GM19452 (cell line): ENCODE measurements around the gene LEFTY1.
"Not testable (repeated sequence)": the region's sequence is repeated elsewhere in the genome, so short reads cannot be mapped to it uniquely, and the experiment has no call there.

Experiments
- ATAC-seq: cut with Tn5 transposase; IDR thresholded peaks from one replicate; pipeline ENCODE4 v1.9.1; 2021; ENCODE audit not compliant: unreplicated experiment

LEFTY1 gene, protein sequence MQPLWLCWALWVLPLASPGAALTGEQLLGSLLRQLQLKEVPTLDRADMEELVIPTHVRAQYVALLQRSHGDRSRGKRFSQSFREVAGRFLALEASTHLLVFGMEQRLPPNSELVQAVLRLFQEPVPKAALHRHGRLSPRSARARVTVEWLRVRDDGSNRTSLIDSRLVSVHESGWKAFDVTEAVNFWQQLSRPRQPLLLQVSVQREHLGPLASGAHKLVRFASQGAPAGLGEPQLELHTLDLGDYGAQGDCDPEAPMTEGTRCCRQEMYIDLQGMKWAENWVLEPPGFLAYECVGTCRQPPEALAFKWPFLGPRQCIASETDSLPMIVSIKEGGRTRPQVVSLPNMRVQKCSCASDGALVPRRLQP

DNA sequence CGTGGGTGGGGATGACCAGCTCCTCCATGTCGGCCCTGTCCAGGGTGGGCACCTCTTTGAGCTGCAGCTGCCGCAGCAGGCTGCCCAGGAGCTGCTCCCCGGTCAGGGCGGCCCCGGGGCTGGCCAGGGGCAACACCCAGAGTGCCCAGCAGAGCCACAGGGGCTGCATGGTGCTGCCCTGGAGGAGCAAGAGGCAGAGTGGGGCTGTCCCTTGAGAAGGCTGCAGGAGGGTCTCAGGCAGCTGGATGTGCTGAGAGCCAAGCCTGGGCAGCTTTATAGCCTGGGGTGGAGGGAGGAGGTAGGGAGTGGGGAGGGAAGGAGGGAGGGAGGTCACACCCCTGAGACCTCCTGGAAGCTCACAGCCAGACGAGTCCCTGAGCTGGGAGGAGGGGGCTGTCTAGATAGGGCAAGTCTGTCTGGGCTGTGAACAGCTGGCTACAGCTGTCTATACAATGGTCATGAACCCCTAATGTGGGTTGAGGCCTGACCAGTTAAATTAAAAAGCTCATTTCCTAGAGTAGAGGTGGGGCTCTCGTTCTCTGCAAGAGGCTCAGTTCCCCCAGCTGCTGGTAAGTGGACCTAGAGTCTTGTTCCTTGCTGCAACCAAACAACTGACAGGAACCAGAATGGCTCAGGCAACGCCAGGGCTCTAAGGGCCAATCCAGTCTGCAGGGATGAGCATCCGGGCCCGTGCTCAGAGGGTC is at the start of gene LEFTY1:
LEFTY1 (minus strand) TSS at position 249 of the 704 bp plus-strand sequence; CDS start at position 169, 80 bp downstream.
- ATAC-seq, result no peak

DNA sequence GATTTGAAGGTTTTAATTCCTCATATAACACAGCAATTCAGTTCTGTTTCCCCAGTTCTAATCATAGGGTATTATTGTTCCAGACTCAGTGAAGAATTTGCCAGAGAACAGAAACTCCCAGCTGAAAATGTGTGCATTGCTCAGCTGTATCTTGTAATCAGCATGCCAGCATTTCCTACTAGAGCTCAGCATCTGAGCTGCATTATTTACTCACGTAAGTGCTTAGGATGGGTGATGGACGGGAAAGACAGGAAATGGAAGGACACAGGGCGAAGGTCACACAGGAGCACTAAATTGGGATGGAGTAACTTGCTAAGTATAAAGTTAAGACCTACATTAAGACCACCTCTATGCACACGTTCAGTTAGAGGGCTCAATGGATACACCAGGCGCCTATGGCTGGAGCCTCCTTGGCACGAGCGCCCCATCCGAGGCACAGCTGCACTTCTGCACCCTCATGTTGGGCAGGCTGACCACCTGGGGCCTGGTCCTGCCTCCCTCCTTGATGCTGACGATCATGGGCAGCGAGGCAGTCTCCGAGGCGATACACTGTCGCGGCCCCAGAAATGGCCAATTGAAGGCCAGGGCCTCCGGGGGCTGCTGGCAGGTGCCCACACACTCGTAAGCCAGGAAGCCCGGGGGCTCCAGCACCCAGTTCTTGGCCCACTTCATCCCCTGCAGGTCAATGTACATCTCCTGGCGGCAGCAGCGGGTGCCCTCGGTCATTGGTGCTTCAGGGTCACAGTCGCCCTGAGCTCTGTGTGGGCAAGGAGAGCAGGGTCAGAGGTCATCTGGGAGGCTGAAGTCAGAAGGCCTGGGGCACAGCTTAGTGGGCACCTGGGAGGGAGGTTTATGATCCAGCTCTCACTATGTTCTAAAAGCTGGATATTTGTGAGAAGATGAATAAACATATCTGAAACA is 48.4 kb upstream of the LEFTY1 start:
- ATAC-seq, result no peak

DNA sequence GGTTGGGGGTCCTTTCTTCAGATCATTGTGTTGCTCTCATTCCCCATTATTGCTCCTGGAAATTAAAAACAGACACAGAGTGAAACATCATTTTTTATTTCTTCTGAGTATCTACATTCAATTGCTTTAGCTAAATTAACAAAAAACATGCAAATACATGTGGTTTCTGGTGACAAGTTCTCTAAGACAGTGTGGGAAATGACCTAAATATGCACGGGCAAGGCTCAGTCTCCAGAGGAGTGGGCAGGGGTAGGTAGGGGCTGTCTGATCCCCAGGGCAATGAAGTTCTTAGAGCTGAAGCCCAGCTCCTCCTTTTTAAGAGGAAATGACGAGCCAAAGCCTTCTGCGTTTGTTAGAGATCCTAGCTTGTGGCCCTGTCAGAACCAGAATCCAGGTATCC is 47.6 kb upstream of the LEFTY1 start:
- ATAC-seq, result no peak

DNA sequence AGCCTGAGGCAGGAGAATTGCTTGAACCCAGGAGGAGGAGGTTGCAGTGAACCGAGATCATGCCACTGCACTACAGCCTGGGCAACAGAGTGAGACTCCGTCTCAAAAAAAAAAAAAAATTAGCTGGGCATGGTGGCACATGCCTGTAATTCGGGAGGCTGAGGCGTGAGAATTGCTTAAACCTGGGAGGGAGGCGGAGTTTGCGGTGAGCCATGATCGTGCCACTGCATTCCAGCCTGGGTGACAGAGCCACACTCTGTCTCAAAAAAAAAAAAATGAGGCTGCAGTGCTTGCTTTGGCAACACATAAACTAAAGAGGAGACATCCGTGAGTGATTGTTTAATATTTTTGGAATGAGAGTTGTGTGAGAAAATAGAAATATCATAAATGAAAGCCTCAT is 47.1 kb upstream of the LEFTY1 start:
- not testable (repeated sequence) for ATAC-seq

DNA sequence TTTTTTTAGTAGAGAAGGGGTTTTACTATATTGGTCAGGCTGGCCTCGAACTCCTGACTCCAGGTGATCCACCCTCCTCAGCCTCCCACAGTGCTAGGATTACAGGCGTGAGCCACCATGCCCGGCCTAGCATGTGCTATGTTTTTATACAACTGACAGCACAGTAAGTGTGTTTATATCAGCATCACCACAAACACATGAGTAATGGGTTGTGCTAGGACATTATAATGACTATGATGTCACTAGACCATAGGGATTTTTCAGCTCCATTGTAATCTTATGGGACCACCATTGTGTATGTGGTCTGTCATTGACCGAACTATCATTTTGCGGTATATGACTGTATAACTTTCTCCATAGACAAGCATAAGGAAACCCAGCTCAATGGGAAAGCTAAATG is 45.8 kb upstream of the LEFTY1 start:
- no peak for ATAC-seq

DNA sequence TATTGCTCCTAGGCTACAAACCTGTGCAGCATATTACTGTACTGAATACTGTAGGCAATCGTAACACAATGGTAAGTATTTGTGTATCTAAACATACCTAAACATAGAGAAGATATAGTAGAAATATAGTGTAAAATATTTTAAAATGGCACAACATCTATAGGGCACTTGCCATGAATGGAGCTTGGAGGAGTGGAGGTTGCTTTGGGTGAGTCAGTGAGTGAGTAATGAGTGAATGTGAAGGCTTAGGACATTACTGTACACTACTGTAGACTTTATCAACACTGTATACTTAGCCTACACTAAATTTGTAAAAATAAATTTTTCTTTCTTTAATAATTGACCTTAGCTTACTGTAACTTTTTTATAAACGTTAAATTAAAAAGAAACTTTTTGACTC is 44.1 kb upstream of the LEFTY1 start:
- ATAC-seq, result no peak

DNA sequence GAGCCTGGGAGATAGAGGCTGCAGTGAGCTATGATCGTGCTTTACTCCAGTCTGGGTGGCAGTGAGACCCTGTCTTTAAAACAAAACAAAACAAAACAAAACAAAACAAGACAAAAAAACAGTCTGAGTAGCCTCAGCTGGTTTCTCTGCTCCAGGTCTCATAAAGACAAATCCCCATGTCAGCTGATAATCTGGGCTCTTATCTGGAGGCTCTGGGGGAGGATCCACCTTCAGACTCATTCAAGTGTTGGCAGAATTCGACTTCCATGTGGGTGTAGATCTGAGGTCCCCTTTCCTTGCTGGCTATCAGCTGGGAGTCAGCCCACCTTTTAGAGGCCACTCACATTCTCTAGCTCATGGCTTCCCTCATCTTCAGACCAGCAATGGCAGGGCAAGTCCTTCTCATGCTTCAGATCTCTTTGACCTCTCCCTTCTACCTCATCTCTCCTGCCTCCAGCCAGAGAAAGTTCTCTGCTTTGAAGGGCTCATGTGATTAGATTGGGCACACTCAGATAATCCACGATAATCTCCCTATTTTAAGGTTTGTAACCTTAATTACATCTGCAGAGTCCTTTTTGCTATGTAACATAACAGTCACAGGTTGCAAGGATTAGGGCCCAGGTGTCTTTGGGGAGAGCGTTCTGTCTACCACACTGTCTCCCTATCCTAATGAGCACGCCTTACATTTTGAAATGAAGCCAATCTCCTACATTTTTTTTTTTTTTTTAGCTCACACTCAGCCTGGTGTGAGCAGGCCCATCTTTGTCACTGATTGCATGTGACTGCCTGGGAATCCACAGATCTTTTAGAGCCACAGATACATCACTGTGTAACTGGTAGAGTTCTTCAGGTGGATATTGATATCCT is 42.6 kb upstream of the LEFTY1 start:
- ATAC-seq, result no peak

DNA sequence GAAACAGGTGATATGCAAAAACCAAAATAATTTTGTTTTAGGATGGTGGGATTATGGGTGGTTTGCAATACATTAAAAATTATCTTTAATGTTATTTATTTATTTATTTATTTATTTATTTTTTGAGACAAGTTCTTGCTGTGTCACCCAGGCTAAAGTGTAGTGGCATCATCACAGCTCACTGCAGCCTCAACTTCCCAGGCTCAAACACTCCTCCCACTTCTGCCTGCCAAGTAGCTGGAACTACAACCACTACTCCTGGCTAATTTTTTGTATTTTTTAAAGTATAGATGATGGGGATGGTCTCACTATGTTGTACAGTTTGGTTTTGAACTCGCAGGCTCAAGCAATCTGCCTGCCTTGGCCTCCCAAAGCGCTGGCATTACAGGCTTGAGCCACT is 41.6 kb upstream of the LEFTY1 start:
- no peak for ATAC-seq

DNA sequence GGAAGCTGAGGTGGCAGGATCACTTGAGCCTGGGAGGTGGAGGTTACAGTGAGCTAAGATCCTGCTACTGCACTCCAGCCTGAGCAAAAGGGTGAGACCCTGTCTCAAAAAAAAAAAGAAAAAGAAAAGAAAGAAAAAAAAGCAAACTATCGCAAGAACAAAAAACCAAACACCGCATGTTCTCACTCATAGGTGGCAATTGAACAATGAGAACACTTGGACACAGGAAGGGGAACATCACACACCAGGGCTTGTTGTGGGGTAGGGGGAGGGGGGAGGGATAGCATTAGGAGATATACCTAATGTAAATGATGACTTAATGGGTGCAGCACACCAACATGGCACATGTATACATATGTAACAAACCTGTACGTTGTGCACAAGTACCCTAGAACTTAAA is 40.5 kb upstream of the LEFTY1 start:
- not testable (repeated sequence) for ATAC-seq

DNA sequence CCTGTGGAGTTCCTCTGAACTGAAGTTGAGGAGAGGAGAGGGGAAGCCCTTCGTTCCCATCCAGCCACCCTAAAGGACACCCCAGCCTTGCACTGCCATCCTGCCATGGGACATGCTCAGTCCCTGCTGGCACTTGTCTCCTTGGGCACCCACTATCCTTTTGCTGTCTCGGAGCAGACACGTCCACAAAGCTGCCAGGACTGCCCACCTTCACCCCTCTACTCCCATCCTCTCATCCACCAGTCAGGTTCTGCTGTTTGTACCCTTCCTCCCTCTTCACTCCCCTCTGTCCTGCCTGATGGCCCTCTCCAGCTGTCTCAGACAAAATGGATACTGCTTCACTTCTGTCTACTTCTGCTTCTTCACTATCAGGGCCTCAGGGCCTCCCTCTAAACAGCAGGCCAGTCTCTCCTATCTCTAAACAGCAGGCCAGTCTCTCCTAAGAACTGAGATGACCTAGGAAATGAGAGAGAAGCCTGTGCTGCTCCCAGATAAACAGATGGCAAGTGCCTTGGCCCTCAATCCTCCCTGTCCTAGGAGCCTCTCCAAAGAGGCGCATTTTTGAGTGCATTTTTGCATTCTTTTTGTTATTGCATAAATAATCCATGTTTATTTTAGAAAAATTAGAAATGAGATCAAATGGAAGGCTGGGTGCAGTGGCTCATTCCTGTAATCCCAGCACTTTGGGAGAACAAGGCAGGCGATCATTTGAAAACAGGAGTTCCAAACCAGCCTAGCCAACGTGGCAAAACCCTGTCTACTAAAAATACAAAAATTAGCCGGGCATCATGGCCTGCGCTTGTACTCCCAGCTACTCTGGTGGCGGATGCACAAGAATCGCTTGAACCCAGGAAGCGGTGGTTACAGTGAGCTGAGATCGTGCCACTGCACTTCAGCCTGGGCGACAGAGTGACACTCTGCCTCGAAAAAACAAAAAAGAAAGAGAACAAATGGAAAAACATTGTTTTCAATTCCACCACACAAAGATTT is 39.5 kb upstream of the LEFTY1 start:
- ATAC-seq, result no peak

DNA sequence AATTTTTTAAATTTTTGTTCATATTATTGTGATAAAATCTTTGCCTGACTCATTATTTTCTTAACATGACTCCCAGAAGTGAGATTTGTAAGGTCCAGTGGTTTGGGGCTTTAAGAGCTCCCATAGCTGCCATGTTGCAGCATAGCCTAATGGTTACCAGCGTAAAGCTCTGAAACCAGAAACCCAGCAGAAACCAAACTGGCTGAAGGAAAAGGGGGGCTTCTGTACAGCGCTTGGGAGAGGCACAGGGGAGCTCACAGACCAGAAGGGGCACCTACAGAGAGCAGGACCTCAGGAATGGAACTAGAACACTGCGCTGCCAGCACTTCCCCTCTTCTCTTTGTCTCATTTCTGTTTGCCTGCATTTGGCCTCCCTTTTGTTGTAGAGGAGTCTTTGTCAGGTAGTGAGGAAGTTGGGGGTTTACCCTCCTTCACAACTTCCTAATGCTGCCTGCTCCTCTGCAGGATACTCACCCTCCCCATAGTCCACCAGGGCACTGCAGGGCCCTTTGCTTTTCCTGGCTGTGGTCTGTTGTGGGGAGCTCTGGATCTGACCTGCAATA is 37.7 kb upstream of the LEFTY1 start:
- ATAC-seq, result no peak

DNA sequence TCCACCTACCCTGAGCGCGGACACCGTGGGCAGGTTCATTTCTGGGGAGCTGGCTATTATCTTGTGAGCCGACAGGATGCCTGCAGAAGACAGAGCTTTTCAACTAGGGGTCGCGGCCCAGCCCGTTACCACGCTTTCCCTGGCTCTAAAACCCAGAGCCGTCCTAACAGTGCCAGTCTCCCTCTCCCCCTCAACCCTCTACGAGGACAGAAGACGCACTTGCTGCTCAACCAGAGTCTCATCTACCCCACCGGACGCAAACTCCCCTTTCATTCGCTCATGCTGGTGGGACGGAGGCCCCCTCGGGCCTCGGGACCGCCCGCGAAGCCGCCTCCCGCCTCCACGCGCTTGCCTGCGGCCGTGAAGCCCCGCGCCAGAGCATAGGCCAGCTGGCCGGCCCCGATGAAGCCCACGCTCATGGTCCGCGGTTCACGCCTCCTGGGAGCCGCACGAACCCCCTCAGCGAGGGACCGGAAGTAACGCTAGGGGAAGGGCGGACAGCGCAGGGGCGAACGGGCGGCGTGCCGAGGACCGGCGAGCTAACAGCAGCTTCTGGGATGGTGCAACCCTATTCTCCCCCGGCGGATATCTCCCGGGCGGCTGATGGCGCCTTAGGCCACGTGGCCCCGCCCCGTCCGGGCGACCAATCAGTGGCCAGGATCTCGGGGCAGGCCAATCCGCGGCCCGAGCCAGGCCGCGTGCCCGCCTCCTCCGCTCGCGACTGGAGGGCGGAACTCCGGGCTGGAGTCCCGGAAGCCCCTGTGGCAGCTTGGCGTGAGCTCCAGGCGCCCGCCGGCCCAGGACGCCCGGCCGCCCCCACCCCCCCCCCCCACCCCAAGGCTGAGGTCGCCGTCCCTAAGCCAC is 35.0 kb upstream of the LEFTY1 start, which contains the start of gene PYCR2:
PYCR2 (minus strand) TSS at position 559 of the 864 bp plus-strand sequence; CDS start at position 419, 140 bp downstream.
- peak; percentile 97 for ATAC-seq

DNA sequence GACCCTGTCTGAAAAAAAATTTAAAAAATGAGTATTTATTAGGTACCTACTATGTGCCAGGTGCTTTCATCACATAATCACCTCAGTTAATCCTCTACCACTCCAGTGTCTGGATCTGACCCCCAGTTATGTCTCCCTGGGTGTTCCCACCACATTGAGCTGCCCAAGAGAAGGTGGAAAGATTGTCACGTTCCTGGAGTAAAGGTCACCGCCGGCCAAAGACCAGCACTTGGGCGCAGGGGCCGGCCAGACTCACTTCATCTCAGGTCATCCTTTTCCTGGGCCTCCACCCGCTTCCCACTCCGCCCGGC is 34.4 kb upstream of the LEFTY1 start:
- no peak for ATAC-seq

DNA sequence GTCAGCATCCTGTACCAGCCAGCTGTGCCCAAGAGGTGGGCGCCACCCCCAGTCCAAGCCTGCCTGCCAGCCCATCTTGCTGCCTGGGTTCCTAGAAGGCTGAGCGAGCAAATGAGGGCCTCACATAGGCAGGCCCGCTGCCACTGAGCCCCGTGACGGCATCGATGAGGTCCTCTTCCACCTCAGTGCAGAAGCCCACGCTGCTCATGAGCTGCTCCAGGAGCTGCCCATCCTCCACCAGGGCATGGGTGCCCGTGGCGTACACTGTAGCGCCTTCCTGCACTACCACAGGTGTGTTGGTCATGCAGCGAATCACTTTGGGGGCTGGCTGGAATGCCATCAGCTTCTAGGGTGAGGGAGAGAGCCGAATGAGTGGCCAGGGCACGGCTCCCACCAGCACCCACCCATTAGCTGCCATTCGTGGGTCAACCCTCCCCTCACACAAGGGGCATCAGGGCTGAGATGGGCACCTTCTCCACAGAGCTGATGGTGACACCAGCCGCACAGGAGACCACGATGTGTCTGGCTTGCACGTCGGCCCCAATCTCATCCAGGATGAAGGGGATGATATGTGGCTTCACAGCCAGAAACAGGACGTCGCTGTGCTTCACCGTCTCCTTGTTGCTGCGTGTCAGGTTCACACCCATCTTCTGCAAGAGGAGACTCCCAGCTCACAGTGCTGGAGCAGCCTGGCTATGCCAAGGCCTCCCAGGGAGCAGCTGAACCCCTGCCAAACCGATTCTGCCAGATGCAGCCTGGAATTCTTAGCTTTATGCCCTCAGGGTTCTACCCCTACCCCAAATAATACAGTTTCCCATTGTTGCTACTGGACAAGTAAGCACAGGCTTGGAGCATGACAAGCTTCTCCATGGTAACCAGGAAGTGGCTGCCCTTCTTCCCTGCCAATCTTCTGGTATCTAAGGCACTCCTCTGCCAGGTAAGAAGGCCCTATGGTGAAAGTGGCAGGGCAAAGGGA is 33.1 kb upstream of the LEFTY1 start:
- no peak for ATAC-seq

DNA sequence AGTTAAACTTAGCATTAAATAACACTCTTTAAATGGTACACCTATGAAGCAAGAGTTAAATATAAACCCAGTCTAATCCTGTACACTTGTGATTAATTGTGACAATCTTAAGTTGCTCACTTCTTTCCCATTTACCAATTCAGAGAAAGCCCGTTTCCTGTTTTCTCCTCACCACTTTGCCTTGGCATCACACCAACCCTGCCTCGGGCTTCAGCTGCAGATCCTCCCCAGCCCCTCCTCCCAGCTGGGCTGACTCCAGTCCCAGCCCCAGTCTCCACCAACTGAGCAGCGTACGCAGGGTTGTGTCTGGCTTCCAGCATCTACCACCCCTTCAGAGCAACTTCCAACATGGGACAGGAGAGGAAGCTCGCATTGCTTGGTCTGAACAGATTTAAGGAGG is 31.0 kb upstream of the LEFTY1 start:
- ATAC-seq, result no peak

DNA sequence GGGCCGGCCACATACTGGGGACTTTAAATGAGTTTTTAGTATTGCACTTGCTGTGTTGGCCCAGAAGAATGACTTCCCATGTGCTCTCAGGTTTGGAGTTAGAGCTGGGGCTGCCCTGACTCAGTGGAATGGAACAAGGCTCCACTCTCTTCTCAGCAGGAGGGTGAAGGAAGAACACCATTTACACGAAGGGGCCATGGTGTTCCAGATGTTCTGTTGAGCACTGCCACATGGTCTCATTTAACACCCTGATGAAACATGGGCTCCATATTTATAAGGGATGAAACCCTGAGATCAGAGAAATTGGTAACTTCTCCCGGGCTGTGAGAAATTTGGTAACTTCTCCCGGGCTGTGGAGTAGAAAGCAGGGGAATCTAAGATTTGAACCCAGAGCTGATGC is 29.3 kb upstream of the LEFTY1 start:
- no peak for ATAC-seq

DNA sequence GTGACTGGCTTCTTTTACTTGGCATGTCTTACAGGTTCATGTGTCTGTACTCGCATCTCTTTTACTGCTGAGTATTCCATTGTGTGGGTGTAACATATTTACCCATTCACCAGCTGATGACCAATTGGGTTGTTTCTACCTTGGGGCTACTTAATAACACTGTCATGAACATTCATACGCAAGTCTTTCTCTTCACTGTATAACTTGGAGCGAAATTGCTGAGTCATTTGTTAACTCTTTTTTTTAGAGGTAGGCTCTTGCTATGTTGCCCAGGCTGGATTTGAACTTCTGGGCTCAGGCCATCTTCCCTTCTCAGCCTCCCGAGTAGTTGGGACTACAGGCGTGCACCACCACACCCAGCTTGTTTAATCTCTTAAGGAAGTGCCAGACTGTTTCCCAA is 28.6 kb upstream of the LEFTY1 start:
- ATAC-seq, result no peak
